Measurements from ENCODE around the gene ZNF423. TPM values are rescaled to one million over a fixed set of nuclear protein-coding genes. Genes with fewer than 3 reads are reported as not detected.

The ZNF423 gene
- total RNA-seq, 1 donor from 2014 or later = 0.72 TPM

DNA sequence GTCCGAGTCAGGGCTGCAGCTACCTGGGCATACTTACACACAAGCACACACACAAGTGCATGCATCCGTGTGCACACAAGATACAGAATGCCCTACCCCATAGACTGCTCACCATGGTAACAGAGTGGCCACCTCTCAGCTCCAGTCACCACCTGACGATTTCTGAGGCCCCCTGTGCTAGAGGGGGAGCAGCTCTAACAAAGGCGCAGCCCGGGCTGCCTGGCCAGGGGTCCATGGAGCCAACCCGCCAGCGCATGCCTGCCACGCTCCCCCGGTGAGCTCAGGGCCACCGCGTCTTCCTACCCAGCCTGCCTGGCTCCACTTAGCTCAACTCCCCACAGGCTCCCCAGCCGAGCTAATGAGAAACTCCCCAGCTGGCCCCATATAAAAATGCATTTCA is 75.5 kb downstream of the ZNF423 start:
- no peak for ATAC-seq

DNA sequence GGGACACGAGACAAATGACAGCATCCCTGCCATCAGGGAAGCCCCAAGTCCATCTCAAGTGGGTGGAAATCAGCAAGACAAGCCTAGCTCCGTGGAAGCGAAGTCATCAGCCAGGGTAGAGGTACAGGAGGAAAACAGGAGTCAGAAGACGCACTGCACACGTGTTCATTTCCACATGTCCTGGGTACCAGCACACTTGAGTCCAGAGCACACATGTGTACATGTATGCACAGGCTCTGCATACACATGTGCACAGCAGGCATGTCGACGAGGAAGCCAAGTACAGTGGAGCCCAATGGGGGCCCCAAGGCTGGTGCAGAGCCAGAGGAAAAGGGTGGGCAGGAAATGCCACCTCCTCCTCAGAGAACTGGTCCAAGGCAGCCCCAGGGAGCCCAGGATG is 75.9 kb downstream of the ZNF423 start:
- ATAC-seq = no peak

DNA sequence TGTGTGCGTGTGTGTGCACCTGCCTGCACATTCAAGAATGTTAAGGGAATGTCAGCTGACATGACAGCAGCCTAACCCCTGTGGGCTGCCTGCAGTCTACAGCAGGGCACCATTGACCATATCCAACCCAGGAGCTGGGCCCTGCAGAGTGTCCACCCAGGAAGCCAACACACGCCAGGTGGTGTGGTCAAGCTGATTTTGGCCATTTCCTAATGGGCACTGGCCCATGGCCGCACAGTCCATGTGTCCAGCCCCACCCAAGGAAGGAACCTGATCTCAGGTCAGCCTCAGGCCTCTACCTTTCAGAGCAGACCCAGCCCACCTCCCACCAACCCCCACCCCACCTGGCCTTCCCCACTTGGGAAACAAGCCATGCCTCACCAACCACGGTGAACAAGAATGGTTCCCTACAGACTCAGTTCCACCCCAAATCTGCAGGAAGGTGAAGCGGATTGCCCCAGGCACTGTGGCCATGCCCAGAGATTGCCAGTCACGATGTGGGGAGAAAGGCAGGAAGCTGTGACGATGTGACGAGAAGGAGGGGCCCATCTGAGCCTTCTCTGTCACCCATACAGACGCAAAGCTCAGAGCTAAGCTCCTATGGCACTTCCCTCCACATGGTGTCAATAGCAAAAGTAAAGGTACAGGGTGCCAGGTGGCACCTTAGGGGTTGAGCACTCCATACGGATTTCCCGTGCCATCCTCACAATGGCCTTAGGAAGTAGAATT is 77.5 kb downstream of the ZNF423 start:
- no peak for ATAC-seq

DNA sequence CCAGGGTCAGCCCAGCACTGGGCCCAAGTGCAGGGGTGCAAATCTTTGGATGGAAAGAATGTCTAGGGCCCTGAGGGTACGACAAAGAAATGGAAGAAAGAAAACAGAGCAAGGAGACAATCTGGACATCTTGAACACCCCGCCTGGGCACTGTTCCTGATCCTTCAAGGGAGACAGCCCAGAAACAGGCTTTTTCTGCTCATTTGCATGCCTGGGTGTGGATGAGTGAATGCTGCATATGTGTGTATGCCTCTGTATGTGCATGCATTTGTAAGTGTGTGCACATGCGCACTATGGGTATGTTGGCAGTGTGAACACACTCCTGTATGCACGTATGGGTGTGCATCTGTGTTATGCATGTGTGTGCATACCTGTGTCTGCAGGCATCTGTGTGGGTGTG is 79.2 kb downstream of the ZNF423 start:
- no peak for ATAC-seq

DNA sequence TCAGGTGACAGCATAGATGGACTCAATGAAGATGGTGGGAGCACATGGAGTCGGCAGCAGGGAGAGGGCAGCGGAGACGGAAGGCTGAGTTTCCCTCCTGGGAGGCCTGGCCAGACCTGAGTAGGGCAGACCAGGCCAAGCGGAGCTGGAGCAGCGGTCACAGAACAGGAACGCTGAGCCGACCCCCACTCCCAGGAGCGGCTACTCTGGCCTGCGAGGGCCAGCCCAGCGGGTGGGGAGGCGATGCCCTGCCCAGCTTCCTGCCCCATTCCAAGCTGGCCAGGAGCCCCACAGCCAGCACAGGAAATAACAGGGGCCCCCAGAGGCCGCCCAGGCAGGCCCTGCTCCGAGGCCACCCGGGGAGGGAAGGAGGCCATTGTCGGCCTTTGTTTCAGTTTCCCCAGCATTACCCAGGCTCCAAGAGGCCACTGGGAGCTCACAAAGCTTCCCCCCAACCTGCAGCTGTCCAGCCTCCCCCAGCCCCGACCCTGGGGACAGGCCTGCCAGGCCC is 79.8 kb downstream of the ZNF423 start:
- peak; percentile 52 for ATAC-seq

DNA sequence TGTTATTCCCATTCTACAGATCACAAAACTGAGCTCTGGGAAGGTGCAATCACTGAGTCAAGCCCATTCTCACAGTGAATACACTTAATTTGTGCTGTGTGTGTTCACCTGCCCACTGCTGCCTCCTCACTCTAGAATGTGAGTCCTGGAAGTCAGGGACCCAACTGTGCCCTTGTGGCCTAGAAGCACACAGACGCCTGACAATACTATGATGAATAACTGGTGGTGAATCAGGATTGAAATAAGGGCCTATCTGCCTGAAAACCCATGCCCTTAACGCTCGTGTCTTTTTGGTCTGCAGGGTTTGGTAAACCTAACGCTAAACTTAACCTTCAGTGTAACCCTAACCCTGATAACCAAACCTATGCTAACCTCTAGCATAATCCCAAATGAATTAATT is 80.3 kb downstream of the ZNF423 start:
- ATAC-seq = no peak

DNA sequence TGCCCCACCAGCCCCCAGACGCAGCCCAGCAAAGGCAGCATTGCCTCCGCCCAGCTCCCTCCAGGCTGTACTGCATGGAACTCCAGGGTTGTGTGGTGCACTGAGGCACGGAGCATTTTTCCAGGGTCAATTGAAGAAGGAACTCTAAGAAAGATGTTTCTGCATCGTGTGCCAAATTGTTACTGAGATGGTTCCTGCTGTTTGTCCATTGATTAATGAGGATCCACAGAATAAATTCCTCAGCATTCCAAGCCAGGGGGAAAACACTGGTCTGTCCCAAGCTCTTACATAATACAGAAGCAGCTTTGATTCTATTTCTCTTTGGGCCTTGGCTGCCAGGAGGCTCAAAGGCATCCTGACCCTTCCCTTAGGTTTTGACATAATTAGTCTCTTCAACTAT is 80.9 kb downstream of the ZNF423 start:
- ATAC-seq = no peak

DNA sequence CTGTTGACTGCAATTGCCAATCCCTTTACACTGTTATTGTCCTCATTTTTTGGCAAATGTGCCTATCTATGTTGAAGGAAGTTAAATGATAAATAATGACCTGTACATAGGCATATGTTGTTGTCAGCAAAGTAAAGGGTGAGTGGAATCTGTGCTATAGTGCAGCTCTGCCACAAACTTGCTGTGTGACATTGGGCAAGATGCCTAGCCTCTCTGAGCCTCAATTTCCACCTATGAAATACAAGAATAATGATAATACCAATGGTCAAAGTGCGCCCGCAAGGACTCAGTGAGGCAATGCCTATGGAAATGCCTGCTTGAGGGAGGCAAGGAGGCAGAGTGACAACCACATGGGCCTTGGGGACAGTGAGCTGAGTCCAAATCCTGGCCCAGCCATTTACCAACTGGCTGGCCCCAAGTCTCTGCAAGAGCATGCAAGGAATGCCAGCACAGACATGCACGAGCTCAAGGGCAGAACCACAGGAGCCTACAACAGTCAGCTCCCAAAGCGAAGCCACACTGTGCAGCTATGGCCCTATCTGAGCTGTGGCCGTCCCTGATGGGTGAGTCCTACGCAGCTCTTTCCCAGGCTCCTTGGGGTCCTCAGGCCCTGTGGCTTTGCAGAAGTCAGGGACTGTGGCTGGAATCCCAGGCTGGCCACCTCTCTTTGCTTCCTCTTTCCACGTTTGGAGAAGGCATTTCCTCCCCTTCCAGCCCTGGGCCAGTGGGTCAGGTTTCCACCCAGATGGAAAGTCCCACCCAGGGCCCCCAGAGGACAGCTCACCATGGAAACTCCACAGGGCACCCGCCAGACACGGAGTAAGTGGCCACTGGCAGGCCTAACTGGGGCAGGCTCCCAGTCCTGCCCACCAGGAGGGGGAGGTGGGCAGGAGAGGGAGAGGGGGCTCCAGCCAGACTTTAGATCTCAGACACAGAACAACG is 82.1 kb downstream of the ZNF423 start:
- ATAC-seq = no peak

DNA sequence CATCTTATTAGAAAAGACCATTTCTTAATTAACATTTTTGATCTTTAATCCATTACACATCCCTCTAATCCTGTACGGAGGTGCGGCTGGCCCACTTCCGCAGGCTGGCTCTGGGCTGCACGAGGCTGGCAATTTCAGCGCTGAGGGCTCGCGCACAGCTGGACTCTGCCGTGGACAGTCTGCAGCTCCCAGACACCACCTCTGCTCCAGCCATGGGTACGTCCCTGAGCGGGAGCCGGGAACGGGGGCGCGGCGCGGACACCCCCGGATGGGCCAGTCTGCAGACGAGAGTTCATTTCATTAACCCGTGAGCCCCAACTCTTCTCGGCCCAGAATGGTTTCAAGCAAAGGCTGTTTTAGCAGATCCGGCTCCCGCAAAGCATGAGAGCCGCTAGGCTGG is 87.9 kb downstream of the ZNF423 start:
- no peak for ATAC-seq

DNA sequence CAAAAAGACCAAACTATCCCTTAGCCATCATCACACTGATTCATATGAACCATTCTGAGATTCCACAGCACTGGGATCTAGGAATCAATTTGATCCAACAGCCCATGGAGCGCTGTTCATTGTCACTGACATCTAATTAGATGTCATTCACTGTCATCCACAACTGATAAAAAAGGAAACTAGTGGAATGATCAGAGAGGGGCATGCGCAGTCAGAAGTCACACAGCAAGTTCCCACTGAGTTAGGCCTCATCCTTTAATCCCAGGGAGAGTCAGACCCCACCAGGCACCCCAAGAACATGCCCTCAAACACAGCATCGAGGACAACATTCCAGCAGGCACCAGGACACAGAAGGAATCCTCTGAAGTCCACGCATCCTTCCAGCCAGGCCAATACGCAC is 88.5 kb downstream of the ZNF423 start:
- ATAC-seq = no peak

DNA sequence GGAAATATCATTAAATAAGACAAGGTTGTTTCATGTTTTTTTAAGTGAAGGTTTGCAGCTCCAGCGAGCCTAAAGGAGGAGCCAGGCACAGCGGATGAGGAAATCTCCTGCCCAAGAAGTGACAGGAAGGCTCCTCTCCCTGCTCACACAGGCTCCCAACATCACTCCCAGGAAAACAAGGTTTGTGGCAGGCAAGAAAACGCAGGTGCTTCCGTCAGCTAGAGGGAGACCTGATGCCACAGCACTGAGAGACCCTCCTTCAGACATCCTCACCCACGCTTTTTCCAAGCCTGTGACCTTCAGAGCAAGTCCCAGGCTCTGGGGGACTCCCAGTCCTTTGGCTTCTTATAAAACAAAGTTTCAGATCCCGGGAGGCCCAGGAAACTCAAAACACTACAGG is 89.7 kb downstream of the ZNF423 start:
- ATAC-seq = no peak

DNA sequence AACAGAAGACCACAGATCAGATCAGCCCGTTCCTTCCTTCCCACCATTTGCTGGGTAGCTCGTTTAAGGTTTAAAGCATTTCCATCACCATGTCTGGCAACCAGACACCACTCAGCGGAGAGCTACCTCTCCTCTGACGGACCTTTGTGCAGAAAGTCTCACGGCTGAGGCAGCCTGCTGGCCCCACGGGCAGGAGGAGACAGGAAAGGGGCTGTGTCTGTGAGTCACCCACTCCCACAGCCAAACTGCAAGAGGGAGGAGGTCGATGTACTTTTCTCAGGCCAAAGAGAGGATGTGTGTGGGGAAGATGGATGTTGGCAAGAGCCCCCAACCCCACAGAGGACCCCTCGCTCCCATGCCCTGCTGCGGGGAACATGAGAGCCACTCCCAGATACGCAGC is 92.1 kb downstream of the ZNF423 start:
- ATAC-seq = no peak

DNA sequence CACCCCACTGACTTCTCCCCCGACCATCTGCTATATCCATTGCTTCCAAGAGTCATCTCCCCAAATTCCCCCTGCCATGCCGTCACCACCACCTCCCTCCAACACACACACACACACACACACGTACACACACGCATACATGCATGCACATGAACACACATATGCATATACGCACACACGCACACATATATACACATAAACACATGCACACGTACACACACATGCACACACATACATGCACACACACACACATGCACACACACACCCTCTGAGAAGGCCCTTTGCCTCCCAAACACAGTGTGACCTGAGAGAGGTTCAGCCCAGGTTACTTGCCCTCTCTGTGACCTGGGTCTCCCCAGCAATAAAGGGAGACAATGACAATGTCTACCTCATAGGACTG is 95.1 kb downstream of the ZNF423 start:
- no peak for ATAC-seq

DNA sequence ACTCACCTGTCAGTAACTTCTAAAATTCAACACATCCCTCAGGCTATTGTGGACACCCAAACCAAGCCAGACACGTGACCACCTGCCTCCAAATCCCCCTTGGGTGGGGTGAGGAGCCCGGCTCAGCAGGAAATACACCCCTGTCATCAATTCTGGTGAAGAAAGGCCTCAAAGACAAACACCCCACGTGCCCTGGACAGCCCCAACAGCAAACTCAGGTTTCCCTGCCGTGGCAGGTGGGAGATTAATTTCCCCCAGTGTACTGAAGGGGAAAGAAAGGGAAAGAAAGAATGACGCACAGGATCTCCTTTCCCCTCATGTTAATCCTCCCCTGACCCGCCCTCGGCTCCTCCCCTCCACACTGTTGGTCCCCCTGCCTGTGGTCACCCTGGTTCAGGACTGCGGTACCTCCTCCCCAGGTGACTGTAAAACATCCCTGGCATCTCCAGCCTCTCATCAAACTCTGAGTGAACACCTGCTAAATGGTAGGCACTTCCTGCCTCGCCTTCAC is 98.3 kb downstream of the ZNF423 start:
- ATAC-seq = no peak

DNA sequence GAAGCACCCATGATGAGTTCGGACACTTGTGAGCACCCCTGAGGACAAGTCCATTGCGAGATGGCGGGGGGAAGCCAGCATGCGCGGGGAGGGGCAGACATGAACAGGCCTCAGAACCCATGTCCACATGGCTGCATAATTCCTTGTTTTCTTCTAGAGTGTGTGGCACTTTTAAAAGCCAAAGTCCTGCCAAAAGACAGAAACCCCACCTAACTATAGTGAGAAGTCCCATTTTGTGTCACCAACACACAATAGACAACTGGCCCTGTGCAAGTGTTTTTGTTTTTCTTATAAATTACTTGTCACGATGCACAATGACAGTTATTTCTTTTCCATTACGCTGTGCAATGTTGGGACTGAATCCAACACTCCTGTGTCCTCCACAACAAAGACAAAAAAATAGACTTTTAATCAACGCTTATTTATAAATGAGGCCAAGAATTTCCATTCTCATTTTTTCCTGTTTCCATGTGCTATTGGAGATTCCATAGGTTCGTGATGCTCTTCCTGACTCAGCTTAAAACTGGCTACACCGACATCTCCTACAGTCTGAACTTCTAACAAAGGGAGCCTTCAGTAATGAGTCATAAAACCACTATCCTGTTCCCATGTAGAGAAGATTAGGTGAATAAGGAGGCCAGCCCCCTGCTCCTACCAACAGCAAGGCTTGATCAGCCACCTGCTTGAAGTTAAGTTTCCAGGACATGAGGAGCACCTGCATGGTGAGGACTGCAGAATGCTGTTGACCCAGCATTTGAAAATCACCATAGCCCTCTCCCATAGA is 98.9 kb downstream of the ZNF423 start:
- no peak for ATAC-seq

DNA sequence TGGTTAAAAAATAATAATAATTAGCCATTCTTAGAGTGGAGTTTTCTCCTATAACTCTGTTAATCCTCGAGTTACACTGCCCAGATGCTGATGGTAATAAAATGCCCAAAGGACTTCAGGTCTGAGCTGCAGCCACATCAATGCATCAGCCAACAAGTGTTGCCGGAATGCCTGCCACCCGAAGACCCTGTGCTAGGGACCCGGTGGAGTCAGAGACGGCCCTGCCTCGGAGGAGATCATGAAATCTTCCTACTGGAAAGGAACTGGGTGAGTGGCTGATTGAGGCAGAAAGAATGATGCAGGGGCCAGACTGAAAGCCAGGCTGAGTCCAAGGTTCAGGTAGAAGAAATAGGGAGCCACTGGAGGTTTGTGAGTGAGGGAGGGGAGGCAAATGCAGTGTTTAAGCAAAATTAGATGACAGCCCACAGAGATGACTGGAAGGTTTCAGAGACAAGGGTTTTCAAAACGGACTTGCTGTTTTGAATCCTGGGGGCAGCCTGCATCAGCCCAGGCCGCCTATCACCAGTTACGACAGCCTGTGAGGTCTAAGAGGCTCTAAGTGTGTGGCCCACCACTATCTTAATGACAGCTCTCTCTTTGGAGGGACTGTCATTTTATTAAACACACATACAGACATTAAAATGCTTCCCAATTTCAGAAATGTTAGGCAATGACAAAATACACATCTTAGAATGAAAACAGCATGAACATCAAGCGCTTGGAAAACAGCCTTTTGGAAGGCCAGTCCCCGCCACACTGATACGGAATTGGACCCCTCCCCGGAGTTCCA is 100.0 kb downstream of the ZNF423 start:
- ATAC-seq = no peak

DNA sequence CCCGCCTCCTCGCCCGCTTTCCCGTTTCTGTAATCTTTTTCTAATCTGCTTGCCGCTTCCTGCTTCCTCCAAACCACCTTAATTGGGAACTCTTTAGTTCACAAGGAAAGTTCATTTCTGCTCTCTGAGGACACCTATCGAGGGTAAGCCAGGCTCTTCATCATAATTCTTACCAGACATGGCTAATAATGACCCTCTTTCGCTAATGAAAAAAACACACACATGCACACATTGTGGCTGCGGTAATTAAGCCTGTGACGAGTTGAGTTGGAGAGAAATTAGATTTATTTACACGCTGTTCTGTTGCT is 100.6 kb downstream of the ZNF423 start:
- no peak for ATAC-seq

DNA sequence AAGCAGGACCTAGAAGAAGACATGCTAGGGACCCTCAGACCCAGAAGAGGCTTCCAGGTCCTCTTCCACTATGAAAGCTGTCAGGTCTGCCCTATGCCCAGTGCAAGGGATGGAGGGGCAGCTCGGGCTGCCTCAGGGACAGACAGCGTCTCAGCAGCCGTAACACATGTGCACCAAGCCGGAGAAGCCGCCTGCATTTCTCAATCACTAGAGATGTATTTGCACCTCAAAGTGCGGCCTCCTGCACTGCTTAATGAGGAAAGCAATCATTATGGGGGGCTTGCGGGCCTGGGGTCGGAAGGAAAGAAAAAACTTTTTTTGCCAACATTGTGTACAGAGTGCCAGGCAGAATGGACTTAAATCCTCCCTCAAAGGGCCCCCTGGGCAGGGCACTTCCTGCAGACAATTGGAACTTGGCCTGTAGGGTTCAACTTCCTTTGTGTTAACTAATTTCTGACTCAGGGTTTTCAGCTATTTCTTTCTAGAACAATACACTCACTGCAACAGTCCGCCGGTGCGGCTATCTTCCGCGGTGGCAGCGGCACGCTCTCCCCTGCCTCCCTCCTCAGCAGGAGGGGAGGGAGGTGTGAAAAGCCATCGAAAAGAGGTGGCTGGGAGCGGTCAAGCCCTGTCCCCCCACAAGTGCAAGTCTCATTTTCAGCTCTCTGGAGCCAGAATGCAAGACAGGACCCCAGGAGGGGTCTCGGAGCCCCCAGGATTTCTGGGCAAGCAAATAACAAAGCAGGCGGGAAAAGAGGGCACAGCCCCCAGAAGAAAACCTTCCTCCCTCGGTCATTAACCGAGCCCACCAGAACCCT is 101.2 kb downstream of the ZNF423 start:
- peak; percentile 28 for ATAC-seq

DNA sequence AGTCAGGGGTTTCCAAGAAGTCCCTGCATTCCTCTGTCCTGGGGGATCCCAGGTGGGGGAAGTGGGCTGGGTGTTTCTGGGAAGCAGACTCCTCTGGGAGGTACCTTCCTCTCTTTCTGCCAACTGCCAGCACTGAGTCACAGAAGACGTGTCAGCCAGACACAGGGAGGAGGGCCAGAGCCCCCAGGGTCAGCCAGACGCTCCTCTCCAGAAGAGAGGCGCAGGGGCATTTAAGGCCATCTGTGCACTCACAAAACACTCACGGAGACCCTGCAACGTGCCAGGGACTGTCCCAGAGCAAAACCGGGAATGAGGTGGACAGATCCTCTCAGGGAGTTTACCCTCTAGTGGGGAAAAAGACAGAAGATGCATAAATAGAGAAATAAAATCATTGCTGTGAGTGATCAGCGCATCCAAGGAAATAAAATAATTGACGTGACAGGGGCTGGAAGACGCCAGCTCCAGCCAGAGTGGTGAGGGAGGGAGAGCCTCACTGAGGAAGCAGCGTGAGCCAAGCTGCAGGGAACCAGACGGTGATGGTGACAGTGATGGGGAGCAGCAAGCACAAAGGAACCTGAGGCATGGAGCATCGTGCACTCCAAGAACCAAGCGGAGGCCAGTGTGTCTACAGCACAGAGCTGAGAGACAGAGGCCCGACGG is 105.4 kb downstream of the ZNF423 start:
- ATAC-seq = no peak

DNA sequence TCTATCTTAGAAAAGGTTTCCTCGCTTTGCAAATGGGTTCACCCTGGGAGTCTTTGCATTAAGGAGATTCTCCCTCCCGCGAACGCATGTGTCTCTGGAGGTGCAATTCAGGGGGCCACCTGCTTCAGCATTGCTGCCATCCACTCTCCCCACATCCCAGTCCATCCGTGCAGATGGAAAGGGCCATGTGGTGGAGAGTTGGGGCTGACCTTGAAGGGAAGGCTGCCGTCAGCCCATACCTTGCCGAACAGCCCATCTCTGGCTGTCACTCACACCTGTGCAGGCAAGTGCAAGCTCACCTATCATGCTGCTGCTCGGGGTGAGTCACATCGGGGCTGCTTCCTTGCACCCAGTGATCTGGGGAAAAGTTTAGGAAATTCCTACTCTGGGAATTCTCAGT is 106.1 kb downstream of the ZNF423 start:
- ATAC-seq = no peak

DNA sequence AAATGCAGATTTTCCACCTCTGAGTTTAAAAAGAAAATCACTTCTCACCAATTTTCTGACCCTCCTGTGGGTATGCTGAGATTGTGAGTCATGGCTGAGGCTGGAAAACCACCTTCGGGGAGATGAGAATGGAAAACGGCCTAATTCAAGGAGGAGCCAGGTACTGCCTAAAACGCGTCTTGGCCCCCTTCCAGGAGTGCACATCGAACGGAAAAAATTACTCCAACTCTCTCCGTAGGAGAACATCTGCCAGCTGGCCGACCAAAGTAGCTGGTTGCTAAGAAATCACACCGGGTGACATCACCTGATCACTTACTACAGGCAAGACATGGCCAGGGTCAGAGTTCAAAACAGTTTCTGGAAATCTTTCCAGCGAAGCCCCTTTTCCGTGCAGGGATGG is 107.6 kb downstream of the ZNF423 start:
- ATAC-seq = no peak
